Stimulated activated CD4-positive, alpha-beta T cell treated with anti-CD3 and anti-CD28 coated beads, Interleukin-12 subunit alpha, Interleukin-12 subunit beta, amount 100 ng/mL, for 24 hours (primary cell): ENCODE data around the gene SRPX2.

Source experiments
- DNase-seq, 2 experiments: peaks; one replicate each; pipeline ENCODE4 v3.0.0-alpha.2; 2020; ENCODE audit warnings: low read depth in 2 of 2

The SRPX2 gene

DNA sequence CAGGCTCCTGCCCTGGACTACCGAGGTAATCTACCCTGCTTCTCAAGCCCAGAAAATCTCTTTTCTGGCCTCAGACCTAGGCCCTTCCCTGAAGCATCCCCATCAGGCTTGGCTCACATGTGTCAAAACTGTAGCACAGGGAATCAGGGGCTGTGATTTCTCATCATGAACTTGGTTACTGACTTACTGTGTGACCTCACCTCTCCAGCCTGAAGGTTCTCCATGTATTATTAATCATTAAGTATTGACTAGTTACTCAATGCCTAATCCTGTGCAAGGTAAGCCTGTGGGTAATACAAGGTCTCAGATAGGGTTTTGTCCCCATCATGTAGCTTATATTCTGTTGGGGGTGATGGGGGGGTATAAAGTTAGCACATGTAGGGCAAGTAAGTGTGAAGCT lies 6.8 kb downstream of the SRPX2 start:
- DNase-seq = no peak

DNA sequence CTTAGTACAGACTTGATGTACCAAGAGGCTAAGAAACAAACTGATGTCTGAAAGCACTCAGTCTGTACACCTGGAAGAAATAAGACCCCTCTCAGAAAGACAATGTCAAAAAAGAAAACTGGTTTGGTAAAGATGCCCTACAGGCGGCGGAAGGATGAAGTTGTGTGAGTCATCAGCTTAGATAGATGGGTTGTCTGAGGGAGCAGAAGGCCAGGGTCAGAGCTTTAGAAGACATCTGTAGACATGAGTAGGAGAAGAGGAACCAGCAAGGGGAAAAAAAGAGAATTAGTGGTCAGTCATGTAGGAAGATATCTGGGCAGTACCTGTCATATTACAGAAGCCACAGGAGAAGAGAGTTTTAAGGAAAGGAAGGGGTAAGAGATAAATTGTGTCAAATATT lies 8.3 kb downstream of the SRPX2 start:
- no peak for DNase-seq

DNA sequence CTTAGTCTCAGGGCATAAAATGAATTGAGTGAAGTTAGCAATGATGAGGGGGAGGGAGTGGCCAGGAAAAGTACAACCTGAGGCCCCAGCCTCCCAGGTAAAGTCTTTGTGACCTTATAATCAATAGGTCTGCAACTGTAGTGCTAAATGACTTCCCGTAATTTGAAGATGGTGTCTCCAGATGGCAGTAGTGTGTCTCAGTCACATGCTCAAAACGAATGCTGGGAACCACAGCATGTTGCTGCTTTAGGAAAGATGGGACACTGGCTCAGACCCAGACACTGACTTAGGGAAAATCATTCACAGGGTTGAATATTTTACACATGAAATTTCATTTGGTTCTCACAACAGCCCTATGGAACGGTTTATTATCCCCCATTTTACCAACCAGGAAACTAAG lies 10.3 kb downstream of the SRPX2 start:
- DNase-seq = no peak

DNA sequence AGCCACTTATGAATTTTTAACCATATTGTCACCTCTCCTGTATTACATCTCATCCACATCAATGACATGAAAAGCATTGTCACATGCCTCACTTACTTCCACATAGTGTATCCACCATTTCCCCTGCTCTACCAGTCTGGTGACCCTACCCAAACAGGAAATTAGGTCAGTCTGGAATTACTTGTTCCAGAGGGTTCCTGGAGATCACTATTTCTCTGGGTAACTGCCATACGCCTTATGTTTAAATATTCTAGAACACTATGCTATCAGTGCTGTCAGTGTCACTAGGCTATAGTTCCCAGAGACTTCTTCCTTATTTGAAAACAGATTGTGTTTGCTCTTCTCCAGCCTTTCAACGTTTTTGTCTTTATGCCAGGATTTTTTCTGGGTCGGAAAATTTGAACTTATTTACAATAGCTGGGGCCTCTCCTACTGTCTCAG lies 15.0 kb downstream of the SRPX2 start:
- DNase-seq = no peak

DNA sequence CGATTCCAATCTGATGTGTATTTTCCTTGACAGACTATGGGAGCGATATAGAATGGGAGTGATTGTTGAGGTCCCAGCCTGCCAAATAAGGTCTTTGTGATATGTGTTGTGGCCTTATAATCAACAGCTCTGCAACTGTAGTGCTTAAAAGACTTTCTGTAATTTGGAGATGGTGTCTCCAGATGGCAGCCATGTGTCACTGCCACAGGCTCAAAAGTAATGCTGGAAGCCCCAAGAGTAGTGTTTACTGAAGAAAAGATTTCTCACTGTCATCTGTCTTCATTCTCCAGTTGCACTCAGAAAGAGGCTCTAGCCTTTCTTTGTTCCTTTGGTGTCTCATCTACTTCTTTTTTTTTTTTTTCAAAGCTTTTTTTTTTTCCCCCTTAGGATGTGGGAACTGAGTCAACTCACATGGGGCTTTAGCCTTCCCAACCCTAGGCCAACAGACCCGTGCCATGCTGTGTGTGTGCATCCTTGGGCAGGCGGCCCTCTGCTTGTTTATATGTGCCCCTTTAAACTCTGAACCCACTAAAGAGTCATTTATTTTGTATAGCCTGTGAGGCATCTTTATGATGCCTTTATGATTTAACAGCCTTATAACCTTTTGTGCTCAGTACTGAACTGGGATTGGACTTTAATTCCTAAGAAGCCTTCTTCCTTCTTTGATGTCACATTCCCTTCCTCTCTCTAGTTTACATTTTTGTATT lies 15.6 kb downstream of the SRPX2 start:
- no peak for DNase-seq

DNA sequence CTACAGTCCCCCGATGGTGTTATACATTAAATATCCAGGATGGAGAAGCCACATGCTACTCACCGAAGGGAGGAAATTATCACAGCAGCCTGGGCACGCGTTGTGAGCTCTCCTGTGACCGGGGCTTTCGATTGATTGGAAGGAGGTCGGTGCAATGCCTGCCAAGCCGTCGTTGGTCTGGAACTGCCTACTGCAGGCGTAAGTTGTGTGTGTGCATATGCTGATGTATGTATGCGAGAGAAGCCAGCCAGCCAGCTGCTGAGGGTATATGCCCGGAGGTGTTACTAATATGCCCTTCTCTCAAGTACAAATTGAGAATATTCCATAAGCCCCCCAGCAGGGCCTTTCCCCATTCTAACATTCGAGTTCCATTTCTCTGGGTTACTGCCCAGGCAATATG lies 18.2 kb downstream of the SRPX2 start:
- DNase-seq = no peak

DNA sequence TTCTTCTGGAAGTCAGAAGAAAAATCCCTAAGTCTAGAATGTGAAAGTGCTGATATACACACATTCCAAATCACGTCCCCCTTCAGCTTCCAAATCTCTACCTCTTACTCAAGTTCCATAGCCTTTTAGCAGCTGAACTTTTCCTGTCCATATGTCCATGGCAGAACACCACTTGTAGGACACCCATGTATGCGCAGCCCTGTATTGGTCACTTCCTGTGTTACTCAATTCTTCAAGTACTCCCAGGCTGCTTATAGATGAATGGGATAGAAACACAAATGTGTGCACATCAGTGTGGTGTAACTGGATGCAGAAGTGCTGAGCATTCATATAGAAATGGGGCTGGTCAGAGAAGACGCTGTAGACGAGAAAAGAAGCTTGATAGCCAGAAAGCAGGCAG lies 18.8 kb downstream of the SRPX2 start:
- no peak for DNase-seq

DNA sequence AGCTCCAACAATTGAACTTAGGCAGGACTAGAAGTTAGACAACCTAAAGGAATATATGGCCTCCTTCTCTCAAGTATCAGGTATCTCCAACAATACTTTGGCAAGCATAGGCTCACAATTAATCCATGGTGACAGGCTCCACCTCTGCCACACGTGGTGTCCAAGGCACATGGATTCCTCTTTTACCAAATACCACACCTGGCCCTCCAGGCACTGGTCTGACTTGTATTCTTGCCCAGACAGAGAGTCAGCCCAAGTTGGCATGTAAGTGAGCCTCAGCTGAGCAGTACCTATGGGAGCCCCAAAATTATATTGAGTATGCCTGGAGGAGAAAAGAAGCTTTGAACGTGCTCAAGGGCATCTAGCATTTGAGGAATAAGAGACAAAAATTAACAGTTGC lies 19.6 kb downstream of the SRPX2 start:
- DNase-seq = no peak

DNA sequence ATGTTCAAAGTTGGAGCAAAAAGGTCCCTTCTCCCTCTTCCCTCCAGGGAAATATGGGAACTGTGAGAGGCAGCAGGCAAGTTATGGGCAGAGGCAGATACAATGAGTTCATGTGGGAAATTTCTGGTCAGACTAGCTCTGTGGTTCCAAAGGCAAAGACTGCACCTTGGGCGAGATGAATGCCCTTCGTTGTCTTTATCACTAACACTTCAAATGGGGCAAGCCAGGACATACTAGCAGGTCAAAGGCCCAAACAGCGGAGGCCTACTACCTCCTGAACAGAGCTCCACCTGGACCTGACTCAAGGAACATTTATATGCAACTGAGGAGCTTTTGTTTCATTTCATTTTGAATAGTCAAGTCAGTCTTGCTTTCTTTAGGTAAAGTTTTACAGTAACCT lies 29.0 kb downstream of the SRPX2 start:
- DNase-seq = no peak

DNA sequence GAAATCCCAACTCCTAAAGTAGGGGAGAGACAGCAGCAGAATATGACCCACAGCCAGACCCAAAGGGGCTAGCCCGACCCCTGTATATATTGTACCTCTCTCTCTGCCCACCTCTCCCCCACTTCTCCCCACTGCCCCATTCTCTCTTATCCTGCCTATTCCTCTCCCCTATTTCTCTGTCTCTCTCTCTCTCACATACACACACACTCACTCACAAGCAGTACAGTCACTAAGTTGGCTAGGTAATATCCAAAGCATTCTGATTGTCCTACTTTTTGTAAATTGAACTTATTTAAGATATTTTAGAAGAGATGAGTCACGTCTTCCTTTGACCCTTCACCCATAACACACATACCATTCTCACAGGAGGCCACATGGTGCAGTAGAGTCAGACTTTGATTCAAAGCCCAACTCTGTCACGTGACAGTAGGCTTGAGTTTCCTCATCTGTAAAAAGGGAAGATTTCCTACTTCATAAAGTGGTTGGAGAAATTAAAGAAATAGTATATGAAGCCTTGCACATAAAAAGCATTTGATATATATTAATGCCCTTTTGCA lies 29.5 kb downstream of the SRPX2 start:
- no peak for DNase-seq

DNA sequence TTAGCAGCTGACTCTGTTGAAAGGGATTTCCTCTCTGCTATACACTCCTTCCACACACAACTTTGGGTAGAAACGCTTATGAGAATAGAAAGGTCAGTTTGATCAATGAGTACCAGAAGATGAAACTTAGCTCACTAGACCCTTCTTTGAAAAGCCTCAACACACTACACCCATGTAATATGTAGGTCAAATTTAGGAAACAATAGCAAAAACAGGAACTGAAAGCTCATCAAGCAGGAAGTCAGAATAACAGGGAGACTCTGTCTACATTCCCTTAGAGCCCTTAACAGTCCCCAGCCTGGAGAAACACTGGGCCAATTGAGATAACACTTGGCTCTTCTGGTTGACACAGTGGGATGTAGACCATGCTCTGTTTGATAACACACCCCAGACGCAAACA lies 30.7 kb downstream of the SRPX2 start:
- no peak for DNase-seq

DNA sequence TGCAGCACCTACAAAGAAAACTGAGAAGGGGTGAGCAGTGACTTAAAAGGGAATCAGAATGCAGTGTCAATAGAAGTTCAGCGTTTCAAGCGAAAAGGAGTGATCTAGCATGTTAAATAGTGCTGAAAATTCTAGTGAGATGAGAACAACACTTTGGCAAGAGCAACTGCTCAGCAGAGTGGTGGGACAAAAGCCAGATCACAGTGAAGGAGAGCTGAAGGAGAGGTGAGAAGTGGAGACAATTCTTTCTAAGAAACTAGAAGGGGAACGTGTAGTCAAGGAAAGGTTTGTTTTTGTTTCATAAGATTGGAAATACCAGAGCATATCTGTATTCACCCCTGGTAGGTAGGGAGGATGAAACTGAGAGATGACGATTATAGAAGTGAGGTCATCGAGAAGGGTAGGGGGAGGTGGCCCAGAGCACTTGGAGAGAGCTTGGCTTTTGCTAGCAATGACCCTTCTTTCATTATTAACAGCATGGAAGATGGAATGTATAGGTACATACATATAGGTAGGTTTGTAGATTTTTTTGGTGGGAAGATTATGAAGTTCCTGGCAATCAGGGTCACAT lies 33.7 kb downstream of the SRPX2 start:
- no peak for DNase-seq

DNA sequence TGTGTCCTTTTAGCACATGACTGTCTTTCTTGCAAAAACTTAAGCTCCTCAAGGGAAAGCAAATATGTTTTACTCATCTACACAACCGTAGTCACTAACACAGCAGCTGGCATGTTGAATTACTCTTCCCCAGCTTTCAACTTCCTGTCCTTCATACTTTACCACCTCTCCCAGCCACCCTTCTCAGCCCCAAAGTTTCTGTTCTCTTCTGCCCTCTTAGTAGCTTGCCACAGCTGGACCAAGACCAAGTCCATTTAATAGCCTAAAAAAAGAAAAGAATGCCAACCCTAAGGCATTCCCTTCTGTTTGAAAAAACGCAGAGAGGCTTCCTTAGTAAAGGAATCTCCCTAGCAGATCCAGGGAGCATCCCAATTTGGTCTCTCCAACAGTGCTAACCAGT lies 36.8 kb downstream of the SRPX2 start:
- no peak for DNase-seq

DNA sequence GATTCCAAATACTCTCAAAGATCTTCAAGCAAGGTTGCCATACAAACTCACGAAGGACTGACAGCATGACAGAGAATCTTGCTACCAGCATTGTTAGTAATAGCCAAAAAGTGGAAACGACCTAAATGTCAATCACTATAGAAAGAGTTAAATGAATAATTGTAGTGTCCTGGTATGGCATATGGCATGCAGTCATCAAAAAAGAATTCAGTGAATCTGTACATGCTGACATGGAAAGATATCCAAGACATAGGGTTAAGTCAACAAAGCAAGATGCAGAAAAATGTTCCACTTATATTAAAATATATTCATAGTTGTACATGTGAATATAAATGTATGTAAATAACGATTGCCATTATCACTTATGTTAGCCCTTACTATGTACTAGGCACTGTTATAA lies 37.6 kb downstream of the SRPX2 start:
- DNase-seq = no peak

DNA sequence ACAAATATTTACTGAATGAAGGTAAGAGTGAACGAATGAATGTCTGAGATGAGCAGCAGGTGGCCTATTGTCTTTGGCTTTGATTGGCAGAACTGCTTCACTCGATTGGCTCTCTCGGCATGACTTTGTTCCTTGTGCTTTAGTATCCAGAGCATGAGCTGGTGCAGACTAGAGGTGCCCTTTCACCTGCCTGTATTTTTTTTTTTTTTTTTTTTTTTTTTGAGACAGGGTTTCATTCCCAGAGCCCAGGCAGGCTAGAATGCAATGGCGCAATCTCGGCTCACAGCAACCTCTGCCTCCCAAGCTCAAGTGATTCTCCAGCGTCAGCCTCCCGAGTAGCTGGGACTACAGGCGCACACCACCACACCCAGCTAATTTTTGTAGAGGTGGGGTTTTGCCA lies 38.9 kb downstream of the SRPX2 start:
- DNase-seq = no peak

DNA sequence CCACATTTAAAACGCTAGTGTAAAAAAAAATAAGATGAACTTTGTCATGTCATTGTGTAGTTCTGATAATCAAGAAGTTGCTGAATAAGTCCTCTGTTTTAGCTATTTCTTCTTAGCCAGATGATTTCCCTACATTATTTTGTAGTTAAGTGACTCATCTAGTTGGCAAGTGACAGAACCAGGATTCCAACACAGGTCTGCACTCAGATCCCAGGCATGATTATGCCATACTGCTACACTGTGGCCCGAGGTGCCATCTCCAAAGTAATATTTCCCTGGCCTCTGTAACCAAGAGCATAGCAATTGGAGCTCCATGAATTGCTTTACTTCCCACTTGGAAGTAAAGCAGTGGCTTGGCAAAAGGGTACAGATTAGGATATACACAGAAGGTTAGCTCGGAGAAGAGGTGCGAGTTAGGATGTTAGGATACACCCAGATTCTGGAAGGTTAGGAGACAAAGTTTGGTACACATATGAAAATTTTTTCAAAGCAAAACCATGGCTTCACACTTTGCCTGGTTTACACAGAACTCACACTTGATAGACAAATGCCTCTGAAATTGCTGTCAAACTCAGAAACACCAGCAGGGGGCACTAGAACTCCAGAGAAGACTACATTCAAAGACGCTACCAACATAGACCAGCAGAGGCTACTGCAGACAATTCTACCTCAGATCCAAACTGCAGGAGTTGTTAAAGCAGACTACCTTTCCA lies 41.4 kb downstream of the SRPX2 start:
- DNase-seq = peak; percentile 26 to 54

DNA sequence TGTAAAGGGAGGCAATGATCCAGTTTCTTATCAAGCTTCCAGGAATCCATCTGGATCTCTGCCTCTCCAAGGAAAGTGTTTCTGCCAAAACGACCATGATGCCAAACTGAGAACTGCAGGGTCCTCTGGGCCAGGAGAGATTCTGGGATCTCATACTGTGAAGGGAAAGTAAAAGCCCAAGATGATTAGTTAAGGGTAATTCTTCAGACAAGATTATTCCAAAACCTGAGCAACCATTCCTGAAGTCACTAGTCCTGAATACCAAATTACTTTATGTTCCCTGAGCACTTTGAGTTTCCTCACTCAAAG lies 42.0 kb downstream of the SRPX2 start:
- DNase-seq = no peak

DNA sequence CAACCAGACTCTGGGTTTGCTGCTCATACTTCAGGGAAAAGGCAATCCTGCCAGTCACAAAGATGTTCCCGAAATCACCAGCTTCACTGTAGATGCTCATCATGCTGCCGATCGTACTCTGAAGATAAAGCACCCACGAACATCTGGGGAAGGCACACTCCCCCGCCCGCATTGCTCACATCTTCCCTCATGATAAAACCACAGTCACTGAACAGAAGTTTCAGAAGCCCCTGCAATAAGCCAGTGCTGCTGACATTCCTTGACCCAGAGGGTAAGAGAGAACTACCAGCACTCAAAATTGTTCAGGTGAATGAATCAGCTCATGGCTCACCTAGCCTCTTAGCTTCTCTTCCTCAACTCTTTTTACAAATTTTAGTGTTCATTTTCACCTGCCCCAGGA lies 43.1 kb downstream of the SRPX2 start:
- peak in 1 of 2 experiments; percentile 12 for DNase-seq

DNA sequence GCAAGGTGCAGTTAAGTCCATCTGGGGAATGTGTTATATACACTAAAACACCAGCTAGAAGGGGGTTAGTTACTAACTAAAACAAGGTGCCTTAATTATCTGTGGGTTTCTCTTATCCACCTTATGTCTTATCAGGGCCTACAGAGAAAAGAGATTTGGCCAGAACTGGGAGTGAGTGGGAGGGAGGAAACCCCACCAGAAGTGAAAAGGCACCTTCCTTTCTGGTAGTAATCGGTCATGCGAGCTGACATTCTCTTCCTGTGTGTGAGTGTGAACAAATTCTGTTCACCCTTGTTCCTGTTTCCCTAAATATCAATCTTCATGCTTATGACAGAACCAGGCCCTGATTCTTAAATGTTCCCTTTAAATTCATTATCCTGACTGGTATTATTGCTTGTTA lies 43.5 kb downstream of the SRPX2 start:
- DNase-seq = no peak

DNA sequence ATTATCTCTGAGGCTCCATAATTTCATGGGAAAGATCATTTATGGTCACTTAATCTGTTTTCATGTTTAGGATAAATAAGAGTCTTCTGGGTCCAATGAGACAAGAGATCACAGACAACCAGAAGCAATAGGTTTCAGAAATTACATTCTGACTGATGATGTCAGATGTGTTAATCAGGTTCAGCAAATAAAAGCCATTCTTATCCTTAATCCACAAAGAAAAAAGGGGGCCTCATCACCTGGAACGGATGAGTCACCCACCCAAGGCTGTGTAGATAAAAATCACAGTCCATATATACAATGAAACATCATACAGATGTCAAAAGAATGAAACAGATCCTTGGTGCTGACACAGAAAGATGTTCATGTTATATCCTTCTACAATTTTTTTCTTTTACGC lies 51.3 kb downstream of the SRPX2 start:
- DNase-seq = no peak

DNA sequence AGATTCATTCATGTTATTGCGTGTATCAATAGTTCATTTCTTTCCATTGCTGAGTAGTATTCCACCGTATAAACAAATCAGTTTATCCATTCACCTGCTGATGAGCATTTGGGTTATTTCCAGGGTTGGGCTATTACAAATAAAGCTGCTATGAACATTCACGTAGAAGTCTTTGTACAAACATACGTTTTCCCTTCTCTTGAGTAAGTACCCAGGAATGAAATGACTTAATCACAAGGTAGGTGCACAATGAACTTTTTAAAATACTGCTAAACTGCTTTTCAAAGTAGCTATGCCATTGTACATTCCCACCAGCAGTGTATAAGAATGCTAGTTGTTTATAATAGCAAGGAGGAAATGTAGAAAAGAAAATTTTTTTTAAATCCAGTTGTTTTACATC lies 52.0 kb downstream of the SRPX2 start:
- no peak for DNase-seq

DNA sequence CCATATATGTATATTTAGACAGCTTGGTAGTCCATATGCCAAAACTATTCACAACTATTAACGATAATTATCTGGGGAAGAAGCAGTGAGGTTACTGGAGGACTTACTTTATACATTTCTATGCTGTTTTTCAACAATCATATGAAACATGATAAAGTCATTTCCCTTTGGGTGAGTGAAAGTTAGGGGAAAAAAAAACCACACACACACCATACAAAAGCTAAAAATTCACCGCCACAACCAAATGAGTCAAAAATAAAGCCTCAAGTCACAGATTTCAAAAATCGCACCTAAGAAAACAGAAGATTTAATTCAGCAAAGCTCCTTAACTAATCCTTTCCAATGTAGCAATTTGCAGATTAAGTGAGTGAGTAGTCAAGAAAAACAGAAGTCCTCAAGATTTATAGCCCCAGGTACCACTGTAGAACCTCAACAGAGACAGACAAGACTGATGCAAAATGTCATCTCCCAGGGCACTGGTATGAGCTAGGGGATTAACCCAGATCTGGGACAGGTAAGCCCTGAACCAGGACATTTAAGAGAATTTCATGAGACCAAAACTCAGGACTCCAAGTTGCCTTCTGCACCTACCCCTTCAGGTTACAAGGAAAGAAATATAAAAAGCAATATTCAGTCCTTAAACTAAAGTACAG lies 52.8 kb downstream of the SRPX2 start:
- no peak for DNase-seq

DNA sequence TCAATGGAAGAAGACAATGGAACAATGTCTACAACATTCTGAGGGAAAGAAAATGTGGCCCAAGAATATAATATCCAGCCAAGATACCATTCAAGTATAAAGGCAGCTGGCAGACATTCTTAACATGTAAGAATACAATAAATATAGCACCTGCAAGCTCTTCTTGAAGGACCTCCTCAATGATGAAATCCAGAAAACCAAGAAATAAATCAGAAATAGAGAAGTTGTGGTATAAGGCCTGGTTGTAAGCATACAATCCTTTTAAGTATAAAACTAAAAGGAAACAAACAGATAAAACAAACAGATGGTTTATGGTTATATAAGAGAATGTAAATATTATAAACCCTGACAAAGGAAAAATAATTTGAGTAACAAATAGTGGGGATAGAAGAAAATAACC lies 54.6 kb downstream of the SRPX2 start:
- DNase-seq = no peak
